ENCODE data around the gene SORBS2. TPM values are rescaled to one million over a fixed set of nuclear protein-coding genes. Genes with fewer than 3 reads are reported as not detected.

SORBS2 gene
- total RNA-seq, 1 experiment from 2014 or later: 9.7 TPM

- H3T11ph ChIP-seq (ENCODE audit: low read length): no peak overlapping the region
These were observed 156.9 kb downstream of the SORBS2 start for GRCh38 chr4:185654965-185655554.

More at GRCh38 chr4:185654965-185655554, 156.9 kb downstream of the SORBS2 start:
- Histone ChIP-seq H3K4ac (ENCODE audit: low read depth, low read length) (no peak overlapping the region), H3K27me3 (ENCODE audit: insufficient read depth, low read length) (no peaks in the 10 kb centered on the region), H2AFZ (ENCODE audit: low read length) (no peak overlapping the region), H3K56ac (ENCODE audit: insufficient read length, low read depth, low read length) (no peak overlapping the region), H2BK12ac (ENCODE audit: insufficient read length, low read depth, low read length) (no peak overlapping the region), H2BK120ac (ENCODE audit: low read depth, low read length, poor library complexity, severe bottlenecking) (no peak overlapping the region), H2BK5ac (ENCODE audit: insufficient read length, low read length) (no peak overlapping the region), H3K18ac (ENCODE audit: insufficient read length, low read depth, low read length) (no peak overlapping the region), H3K9me3 (ENCODE audit: control insufficient read depth, low read depth, low read length) (no peaks in the 10 kb centered on the region), H4K20me1 (ENCODE audit: control insufficient read depth, insufficient read depth, insufficient read length) (no peaks in the 10 kb centered on the region), H4K91ac (ENCODE audit: insufficient read length, low read depth, low read length) (no peak overlapping the region), H3K9ac (ENCODE audit: extremely low read depth, insufficient read length, low read length) (no peak overlapping the region), H4K5ac (ENCODE audit: insufficient read length, low read depth, low read length) (no peak overlapping the region), H2BK20ac (ENCODE audit: low read depth, low read length, poor library complexity, severe bottlenecking) (no peak overlapping the region), H3K14ac (ENCODE audit: insufficient read depth, low read length) (no peak overlapping the region), H3K4me1 (ENCODE audit: insufficient read depth, low read length) (peaks cover 25% of the 10 kb centered on the region; the same call in 1 of the 2 replicates), H3K23ac (ENCODE audit: insufficient read length, low read depth, low read length) (no peak overlapping the region), H2BK15ac (ENCODE audit: low read depth, low read length) (no peak overlapping the region), H3K27ac (ENCODE audit: insufficient read length, low read depth, low read length) (no peak overlapping the region), H3K4me2 (ENCODE audit: insufficient read depth, insufficient read length, low read length) (no peak overlapping the region), H2AK5ac (ENCODE audit: insufficient read length, low read length) (no peak overlapping the region), H3K79me2 (ENCODE audit: insufficient read depth, low read length) (no peaks in the 10 kb centered on the region), H3K79me1 (ENCODE audit: insufficient read depth, low read depth, low read length, poor library complexity, severe bottlenecking) (no peaks in the 10 kb centered on the region), H3K23me2 (ENCODE audit: insufficient read length, low read depth, low read length, poor library complexity, severe bottlenecking) (no peaks in the 10 kb centered on the region), H4K8ac (replicated peaks; ENCODE audit: insufficient read length, low read depth, low read length) (no peak overlapping the region)
- Mint-ChIP-seq H3K4me1 (peaks cover 59 to 66% of the 10 kb centered on the region in 2 experiments), H3K36me3 (ENCODE audit: insufficient read depth in 1 of 3, low read depth in 3 of 3) (peaks cover 0 to 23% (median 3%) of the 10 kb centered on the region in 3 experiments; a peak in 4 of 7 replicates), H3K27ac (peak overlapping the region in 1 of 3 experiments; percentile 27; a peak in 3 of 7 replicates), H3K27me3 (ENCODE audit: low read depth) (no peaks in the 10 kb centered on the region), H3K4me3 (no peak overlapping the region), H3K9me3 (no peaks in the 10 kb centered on the region)
- no peak for TF ChIP-seq CTCF (conservative IDR thresholded peaks at IDR 0.05)
- no CpG with 5 or more reads among the region's 4 CpGs for WGBS (ENCODE audit: extremely low coverage, insufficient read length, low lambda C conversion rate)
- no peak for DNase-seq
